K562 (cell line): Measurements from ENCODE around the gene SEC14L2. TPM values are rescaled to one million over a fixed set of nuclear protein-coding genes. Genes with fewer than 3 reads are reported as not detected.

ENCODE experiments used
- ATAC-seq: fragments of 200-7000 bp; cut with Tn5 transposase; 3 replicates; pipeline ENCODE4 v1.9.1; 2020; ENCODE audit warnings: moderate library complexity
- BruUV-seq: library from RNA; stranded (reverse); fragments of 400-500 nt; replicated peaks from 2 replicates; lab custom pipeline; 2021; lab: Mats Ljungman, UMichigan
- CTCF ChIA-PET: fragments of 300-600 bp; formaldehyde crosslinking; extraction: SDS; loops from one replicate; lab custom pipeline; 2021; ENCODE audit warnings: low intra/inter-chr PET ratio; lab: Yijun Ruan, JAX
- POLR2A ChIA-PET: fragments of 300-600, 350-650 bp; sonication (Branson Sonifier 250); formaldehyde crosslinking; extraction: SDS; loops from one replicate; lab custom pipeline; 2021; ENCODE audit warnings: antibody characterized with exemption, inconsistent platforms; lab: Yijun Ruan, JAX
- DNase-seq, 4 experiments: peaks; one replicate each; pipeline versions ENCODE4 v3.0.0 to v3.0.0-alpha.2; 2011 to 2018; ENCODE audit warnings: low spot score in 3 of 4, mixed read lengths in 3 of 4; ENCODE audit errors: extremely low read depth in 1 of 4
- FAIRE-seq: peaks from 2 replicates; lab custom pipeline; 2011; peaks lifted over from hg19 to GRCh38; lab: Jason Lieb, UNC
- H2AFZ ChIP-seq: 2 replicates; pipeline ENCODE4 v1.6.0; 2011; ENCODE audit warnings: low read depth, low read length, control low read depth, inconsistent platforms
- H3K27ac ChIP-seq: fragments of 200-600 bp; 3 replicates; pipeline ENCODE4 v1.8.0; 2011; ENCODE audit warnings: low read depth, mild to moderate bottlenecking, control low read depth, inconsistent platforms, low read length, moderate library complexity, mixed read lengths; ENCODE audit errors: extremely low read depth
- H3K27me3 ChIP-seq, 2 experiments: fragments of 300-600 bp in 1 of 2; 2 replicates in 1 of 2; 3 replicates in 1 of 2; pipeline versions ENCODE4 v1.6.0 to v1.8.0; 2011; ENCODE audit warnings: inconsistent platforms in 2 of 2, low read length in 2 of 2, mild to moderate bottlenecking in 1 of 2, mixed read lengths in 1 of 2, moderate library complexity in 1 of 2; ENCODE audit not compliant: control insufficient read depth in 2 of 2, insufficient read depth in 2 of 2
- H3K36me3 ChIP-seq: fragments of 300-600 bp; 3 replicates; pipeline ENCODE4 v1.8.0; 2011; ENCODE audit warnings: mild to moderate bottlenecking, low read length, inconsistent platforms; ENCODE audit not compliant: control insufficient read depth, insufficient read depth
- H3K4me1 ChIP-seq, 2 experiments: fragments of 200-600 bp in 1 of 2; replicated peaks in 1 of 2; 2 replicates in 1 of 2; 3 replicates in 1 of 2; pipeline versions ENCODE4 v1.5.1 to v1.8.0; 2011; ENCODE audit warnings: inconsistent platforms in 2 of 2, low read length in 2 of 2, mild to moderate bottlenecking in 1 of 2, mixed read lengths in 1 of 2, moderate library complexity in 1 of 2; ENCODE audit not compliant: control insufficient read depth in 2 of 2, insufficient read depth in 2 of 2
- H3K4me2 ChIP-seq: 2 replicates; pipeline ENCODE4 v1.6.1; 2011; ENCODE audit warnings: low read length, control low read depth, inconsistent platforms, mixed read lengths; ENCODE audit not compliant: insufficient read depth
- H3K4me3 ChIP-seq: fragments of 200-600 bp; sonication (generic), shearing (Covaris generic); 2 replicates; pipeline ENCODE4 v1.5.1; 2016; ENCODE audit warnings: control low read depth, inconsistent platforms
- H3K79me2 ChIP-seq: fragments of 200-600 bp; 3 replicates; pipeline ENCODE4 v1.8.0; 2011; ENCODE audit warnings: low read length, inconsistent platforms; ENCODE audit not compliant: control insufficient read depth, insufficient read depth
- H3K9ac ChIP-seq, 2 experiments: 2 replicates each; pipeline versions ENCODE4 v1.6.0 to v1.6.1; 2011; ENCODE audit warnings: low read depth in 2 of 2, low read length in 2 of 2, control low read depth in 1 of 2, inconsistent platforms in 1 of 2, mild to moderate bottlenecking in 1 of 2, mixed read lengths in 1 of 2; ENCODE audit not compliant: insufficient read depth in 1 of 2
- H3K9me1 ChIP-seq: one replicate; pipeline ENCODE4 v1.6.0; 2011; ENCODE audit warnings: inconsistent platforms, mild to moderate bottlenecking, low read length, moderate library complexity; ENCODE audit not compliant: control insufficient read depth, insufficient read depth
- H3K9me3 ChIP-seq: replicated peaks from 2 replicates; pipeline ENCODE4 v1.5.1; 2011; ENCODE audit warnings: low read depth, low read length, inconsistent platforms; ENCODE audit not compliant: control insufficient read depth, insufficient read depth
- H4K20me1 ChIP-seq: replicated peaks from 2 replicates; pipeline ENCODE4 v1.6.1; 2011; ENCODE audit warnings: low read length, inconsistent platforms, mixed read lengths; ENCODE audit not compliant: control insufficient read depth, insufficient read depth
- CBX8 ChIP-seq: fragments of 200-600 bp; sonication (generic); IDR thresholded peaks from 2 replicates; pipeline ENCODE4 v1.6.1; 2012; ENCODE audit warnings: borderline replicate concordance, mixed run types, low read depth, mild to moderate bottlenecking, moderate library complexity, mixed read lengths, low read length, control low read depth, inconsistent platforms; ENCODE audit not compliant: poor library complexity, severe bottlenecking; ENCODE audit errors: extremely low read depth
- FOXK2 ChIP-seq, 2 experiments: fragments of 450-650 bp; IDR thresholded peaks in 1 of 2; conservative IDR thresholded peaks in 1 of 2; 2 replicates each; pipeline ENCODE4 v1.6.1; 2016; ENCODE audit warnings: low read depth in 2 of 2, mild to moderate bottlenecking in 1 of 2
- GATAD2A ChIP-seq: fragments of 450-650 bp; IDR thresholded peaks from 2 replicates; pipeline ENCODE4 v1.6.1; 2017
- HMG20B ChIP-seq: fragments of 250-450 bp; sonication (Bioruptor Pico); IDR thresholded peaks from 2 replicates; pipeline ENCODE4 v1.5.0; 2021; ENCODE audit warnings: mild to moderate bottlenecking
- IRF2 ChIP-seq: sonication (generic); formaldehyde crosslinking; IDR thresholded peaks from 2 replicates; pipeline ENCODE4 v1.8.1; 2022; ENCODE audit warnings: mild to moderate bottlenecking, missing genetic modification reagents
- RB1 ChIP-seq: fragments of 450-650 bp; IDR thresholded peaks from 2 replicates; pipeline ENCODE4 v1.6.1; 2017; ENCODE audit warnings: low read depth, mild to moderate bottlenecking
- RBM22 ChIP-seq: fragments of 200-400 bp; formaldehyde crosslinking; IDR thresholded peaks from 2 replicates; pipeline ENCODE4 v1.6.1; 2018; ENCODE audit warnings: low read length, low read depth; ENCODE audit not compliant: poor library complexity, severe bottlenecking
- TCF7 ChIP-seq: sonication (generic); IDR thresholded peaks from 2 replicates; pipeline ENCODE4 v1.6.1; 2016; ENCODE audit warnings: antibody characterized with exemption, borderline replicate concordance
- ZNF408 ChIP-seq: fragments of 250-450 bp; sonication (Bioruptor Pico); IDR thresholded peaks from 2 replicates; pipeline ENCODE4 v1.4.0; 2020; ENCODE audit warnings: low read depth, mild to moderate bottlenecking, moderate library complexity
- ZNF695 ChIP-seq: fragments of 450-650 bp; formaldehyde crosslinking; IDR thresholded peaks from 2 replicates; pipeline ENCODE4 v1.4.0; 2020; ENCODE audit warnings: mild to moderate bottlenecking, moderate library complexity
- WGBS: fragments of 100-300 bp; shearing (Covaris generic); methylation state at CpG from one replicate; pipeline ENCODE4 v1.1.6; 2016; ENCODE audit warnings: low coverage, mixed read lengths; ENCODE audit not compliant: insufficient coverage; ENCODE audit errors: missing lambda C conversion rate; 5-methylcytosine and 5-hydroxymethylcytosine counted together
- in situ Hi-C: fragments of 300-500 bp; cut with MboI; formaldehyde crosslinking; loops from 4 replicates; pipeline ENCODE4 v1.15.0; 2018; ENCODE audit warnings: inconsistent platforms, mixed read lengths
- intact Hi-C: fragments of 100-400 bp; cut with micrococcal nuclease; formaldehyde crosslinking; loops from 2 replicates; pipeline ENCODE4 v1.14.2; 2022
- polyA plus RNA-seq, 8 experiments: library from polyadenylated mRNA; depleted of rRNA in 4 of 8; stranded (reverse) in 5 of 8; unstranded in 3 of 8; fragments of >200 nt; fragmentation: Nextera tagmentation in 2 of 8; fragmentation: Illumina TruSeq in 1 of 8; extraction: Ambion mirVana in 2 of 8; extraction: Trizol in 1 of 8; gene quantifications; 2 replicates each; pipeline versions ENCODE4 v1.2.1 to v1.2.3, GENCODE V29; 2011 to 2014; ENCODE audit warnings: inconsistent platforms in 1 of 8, missing spikeins in 1 of 8
- total RNA-seq, 7 experiments: library from RNA; depleted of rRNA in 6 of 7; stranded (reverse); fragments of >200 nt in 6 of 7; fragmentation: Illumina TruSeq in 2 of 7; extraction: Trizol in 2 of 7; gene quantifications; 2 replicates each; pipeline versions ENCODE4 v1.2.1 to v1.2.3, GENCODE V29; 2011 to 2021; ENCODE audit warnings: low replicate concordance in 1 of 7
- TF ChIP-seq, protein P1 (sequence below): sonication (generic); formaldehyde crosslinking; IDR thresholded peaks from 2 replicates; pipeline ENCODE4 v1.8.0; 2022; ENCODE audit warnings: mild to moderate bottlenecking, missing genetic modification reagents

The SEC14L2 gene
- total and polyA plus RNA-seq, 9 of the 15 experiments (the other 6 are each of a cell fraction or from before 2014, with no cell fraction given) = 0.03 to 0.17 (median 0.10) TPM

DNA sequence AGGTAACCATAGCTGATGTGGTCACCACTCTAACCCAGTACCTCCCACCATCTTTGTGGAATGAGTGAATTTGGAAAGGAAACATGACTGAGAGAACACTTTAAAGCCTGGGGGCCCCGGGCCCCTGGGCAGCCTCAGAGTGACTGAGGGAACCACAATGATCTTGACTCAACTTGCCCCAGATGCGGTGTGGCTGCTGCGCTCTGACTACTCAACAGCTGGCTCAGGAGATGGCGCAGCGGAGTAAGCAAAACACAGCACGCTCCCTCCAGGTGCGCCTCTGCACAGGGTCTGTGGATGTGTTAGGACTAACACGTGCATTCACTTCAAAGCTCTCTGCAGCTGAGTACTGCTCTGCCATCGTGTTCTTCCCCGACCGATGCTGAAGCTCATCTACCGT, 15.6 kb upstream of the SEC14L2 start:
- WGBS = 56% methylated on average over 12 of the region's 12 CpGs
- H2AFZ ChIP-seq = no peak overlapping the region
- CTCF ChIA-PET = no interaction called here
- DNase-seq (no peak), ATAC-seq (no peak), FAIRE-seq (no peak)
- no peak overlapping the region for H3K9ac ChIP-seq
- H3K4me1 ChIP-seq = peaks cover under 1 to 6% of the 10 kb centered on the region in 2 experiments; a peak in 3 of 5 replicates
- TF ChIP-seq TCF7 (no peak), RB1 (no peak), GATAD2A (no peak), CBX8 (no peak), IRF2 (CRISPR knock-in tag) (no peak), RBM22 (no peak), HMG20B (CRISPR knock-in tag) (no peak), ZNF695 (CRISPR knock-in tag) (no peak), FOXK2 (conservative IDR thresholded peaks at IDR 0.05 in 1 of 2, IDR thresholded peaks at IDR 0.05 in 1 of 2; ENCODE audit: low read depth in 2 of 2) (no peak), ZNF408 (CRISPR knock-in tag) (no peak)
- TF ChIP-seq, protein P1, sequence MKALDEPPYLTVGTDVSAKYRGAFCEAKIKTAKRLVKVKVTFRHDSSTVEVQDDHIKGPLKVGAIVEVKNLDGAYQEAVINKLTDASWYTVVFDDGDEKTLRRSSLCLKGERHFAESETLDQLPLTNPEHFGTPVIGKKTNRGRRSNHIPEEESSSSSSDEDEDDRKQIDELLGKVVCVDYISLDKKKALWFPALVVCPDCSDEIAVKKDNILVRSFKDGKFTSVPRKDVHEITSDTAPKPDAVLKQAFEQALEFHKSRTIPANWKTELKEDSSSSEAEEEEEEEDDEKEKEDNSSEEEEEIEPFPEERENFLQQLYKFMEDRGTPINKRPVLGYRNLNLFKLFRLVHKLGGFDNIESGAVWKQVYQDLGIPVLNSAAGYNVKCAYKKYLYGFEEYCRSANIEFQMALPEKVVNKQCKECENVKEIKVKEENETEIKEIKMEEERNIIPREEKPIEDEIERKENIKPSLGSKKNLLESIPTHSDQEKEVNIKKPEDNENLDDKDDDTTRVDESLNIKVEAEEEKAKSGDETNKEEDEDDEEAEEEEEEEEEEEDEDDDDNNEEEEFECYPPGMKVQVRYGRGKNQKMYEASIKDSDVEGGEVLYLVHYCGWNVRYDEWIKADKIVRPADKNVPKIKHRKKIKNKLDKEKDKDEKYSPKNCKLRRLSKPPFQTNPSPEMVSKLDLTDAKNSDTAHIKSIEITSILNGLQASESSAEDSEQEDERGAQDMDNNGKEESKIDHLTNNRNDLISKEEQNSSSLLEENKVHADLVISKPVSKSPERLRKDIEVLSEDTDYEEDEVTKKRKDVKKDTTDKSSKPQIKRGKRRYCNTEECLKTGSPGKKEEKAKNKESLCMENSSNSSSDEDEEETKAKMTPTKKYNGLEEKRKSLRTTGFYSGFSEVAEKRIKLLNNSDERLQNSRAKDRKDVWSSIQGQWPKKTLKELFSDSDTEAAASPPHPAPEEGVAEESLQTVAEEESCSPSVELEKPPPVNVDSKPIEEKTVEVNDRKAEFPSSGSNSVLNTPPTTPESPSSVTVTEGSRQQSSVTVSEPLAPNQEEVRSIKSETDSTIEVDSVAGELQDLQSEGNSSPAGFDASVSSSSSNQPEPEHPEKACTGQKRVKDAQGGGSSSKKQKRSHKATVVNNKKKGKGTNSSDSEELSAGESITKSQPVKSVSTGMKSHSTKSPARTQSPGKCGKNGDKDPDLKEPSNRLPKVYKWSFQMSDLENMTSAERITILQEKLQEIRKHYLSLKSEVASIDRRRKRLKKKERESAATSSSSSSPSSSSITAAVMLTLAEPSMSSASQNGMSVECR (CRISPR knock-in tag) = no peak
- no peaks in the 10 kb centered on the region for H3K36me3 ChIP-seq
- BruUV-seq = no TSS peak
- H3K27me3 ChIP-seq = no peaks in the 10 kb centered on the region
- no peaks in the 10 kb centered on the region for H4K20me1 ChIP-seq
- no peak overlapping the region for H3K4me2 ChIP-seq
- in situ Hi-C loops (loop anchor here (25.0 kb wide), 1 partner anchor 269 kb away; no protein-coding TSS in a partner anchor), intact Hi-C loops (no loop called here)
- POLR2A ChIA-PET = interaction anchor here (2.7 kb wide), 1 partner anchor 8 kb away, joined by 9 read pairs; no protein-coding TSS in a partner anchor
- H3K27ac ChIP-seq = no peak overlapping the region
- no peak overlapping the region for H3K4me3 ChIP-seq
- H3K9me1 ChIP-seq = no peaks in the 10 kb centered on the region
- no peaks in the 10 kb centered on the region for H3K9me3 ChIP-seq
- no peaks in the 10 kb centered on the region for H3K79me2 ChIP-seq
